ENCODE results near the gene RNF225. TPM values are rescaled to one million over a fixed set of nuclear protein-coding genes. Genes with fewer than 3 reads are reported as not detected.

RNF225 gene
- total and polyA plus RNA-seq, 9 of the 15 experiments (the other 6 are each of a cell fraction or from before 2014, with no cell fraction given) = 0.33 TPM; not detected in 8

DNA sequence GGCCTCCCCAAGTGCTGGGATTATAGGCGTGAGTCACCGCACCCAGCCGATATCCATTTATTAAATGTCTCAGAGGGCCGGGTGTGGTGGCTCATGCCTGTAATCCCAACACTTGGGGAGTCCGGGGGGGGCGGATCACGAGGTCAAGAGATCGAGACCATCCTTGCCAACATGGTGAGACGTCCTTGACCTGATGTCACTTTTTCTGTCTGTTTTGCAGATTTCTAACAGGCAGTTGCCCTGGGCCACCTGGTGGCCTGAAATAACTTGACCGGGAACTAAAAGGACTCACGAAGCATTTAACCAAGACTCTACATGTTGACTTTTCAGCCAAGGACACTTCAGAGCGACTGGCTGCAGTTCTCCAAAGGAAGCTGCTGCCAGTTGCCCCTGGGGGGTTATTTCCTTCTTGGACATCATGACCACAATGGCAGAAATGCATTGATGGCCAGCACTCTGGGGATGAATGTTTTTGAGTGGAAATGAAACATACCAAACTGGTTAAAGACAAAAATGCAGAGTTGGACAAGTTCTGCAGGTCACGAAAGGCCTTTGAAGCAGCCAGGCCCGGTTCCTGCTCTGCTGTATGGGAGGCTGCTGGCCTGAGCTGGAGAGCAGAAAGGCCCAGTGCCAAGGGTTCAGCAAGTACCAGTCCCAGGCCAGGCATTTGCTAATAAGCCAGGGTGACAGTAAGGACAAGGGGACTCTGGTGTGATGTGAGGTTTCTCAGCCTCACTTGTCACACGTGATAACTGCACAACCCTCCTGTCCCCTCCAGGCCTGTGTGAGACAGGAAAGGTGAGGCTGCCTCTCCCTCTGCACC is 22.9 kb upstream of the RNF225 start (continued):
- TF ChIP-seq, protein P1, sequence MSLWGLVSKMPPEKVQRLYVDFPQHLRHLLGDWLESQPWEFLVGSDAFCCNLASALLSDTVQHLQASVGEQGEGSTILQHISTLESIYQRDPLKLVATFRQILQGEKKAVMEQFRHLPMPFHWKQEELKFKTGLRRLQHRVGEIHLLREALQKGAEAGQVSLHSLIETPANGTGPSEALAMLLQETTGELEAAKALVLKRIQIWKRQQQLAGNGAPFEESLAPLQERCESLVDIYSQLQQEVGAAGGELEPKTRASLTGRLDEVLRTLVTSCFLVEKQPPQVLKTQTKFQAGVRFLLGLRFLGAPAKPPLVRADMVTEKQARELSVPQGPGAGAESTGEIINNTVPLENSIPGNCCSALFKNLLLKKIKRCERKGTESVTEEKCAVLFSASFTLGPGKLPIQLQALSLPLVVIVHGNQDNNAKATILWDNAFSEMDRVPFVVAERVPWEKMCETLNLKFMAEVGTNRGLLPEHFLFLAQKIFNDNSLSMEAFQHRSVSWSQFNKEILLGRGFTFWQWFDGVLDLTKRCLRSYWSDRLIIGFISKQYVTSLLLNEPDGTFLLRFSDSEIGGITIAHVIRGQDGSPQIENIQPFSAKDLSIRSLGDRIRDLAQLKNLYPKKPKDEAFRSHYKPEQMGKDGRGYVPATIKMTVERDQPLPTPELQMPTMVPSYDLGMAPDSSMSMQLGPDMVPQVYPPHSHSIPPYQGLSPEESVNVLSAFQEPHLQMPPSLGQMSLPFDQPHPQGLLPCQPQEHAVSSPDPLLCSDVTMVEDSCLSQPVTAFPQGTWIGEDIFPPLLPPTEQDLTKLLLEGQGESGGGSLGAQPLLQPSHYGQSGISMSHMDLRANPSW (CRISPR knock-in tag; IDR thresholded peaks at IDR 0.05) = no peak
- TF ChIP-seq, protein P2, sequence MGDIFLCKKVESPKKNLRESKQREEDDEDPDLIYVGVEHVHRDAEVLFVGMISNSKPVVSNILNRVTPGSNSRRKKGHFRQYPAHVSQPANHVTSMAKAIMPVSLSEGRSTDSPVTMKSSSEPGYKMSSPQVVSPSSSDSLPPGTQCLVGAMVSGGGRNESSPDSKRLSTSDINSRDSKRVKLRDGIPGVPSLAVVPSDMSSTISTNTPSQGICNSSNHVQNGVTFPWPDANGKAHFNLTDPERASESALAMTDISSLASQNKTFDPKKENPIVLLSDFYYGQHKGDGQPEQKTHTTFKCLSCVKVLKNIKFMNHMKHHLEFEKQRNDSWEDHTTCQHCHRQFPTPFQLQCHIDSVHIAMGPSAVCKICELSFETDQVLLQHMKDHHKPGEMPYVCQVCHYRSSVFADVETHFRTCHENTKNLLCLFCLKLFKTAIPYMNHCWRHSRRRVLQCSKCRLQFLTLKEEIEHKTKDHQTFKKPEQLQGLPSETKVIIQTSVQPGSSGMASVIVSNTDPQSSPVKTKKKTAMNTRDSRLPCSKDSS (IDR thresholded peaks at IDR 0.05; ENCODE audit: low read depth, partially characterized antibody) = no peak
- TF ChIP-seq GABPB2 (CRISPR knock-in tag; conservative IDR thresholded peaks at IDR 0.05) (no peak), PRMT5 (CRISPR knock-in tag; IDR thresholded peaks at IDR 0.05) (no peak), RBM14 (IDR thresholded peaks at IDR 0.05; ENCODE audit: borderline replicate concordance, insufficient read depth, low read depth, low read length) (no peak), ZNF316 (IDR thresholded peaks at IDR 0.05) (0 out of 2 replicates have a peak, but pooled peaks have one; percentile 23), RB1 (IDR thresholded peaks at IDR 0.05; ENCODE audit: low read depth) (no peak), ZNF263 (CRISPR knock-in tag; IDR thresholded peaks at IDR 0.05; ENCODE audit: borderline replicate concordance) (no peak), ZC3H11A (IDR thresholded peaks at IDR 0.05; ENCODE audit: low read depth, low read length) (no peak), NR4A1 (CRISPR knock-in tag; IDR thresholded peaks at IDR 0.05) (no peak), NR4A1 (tag; IDR thresholded peaks at IDR 0.05) (no peak), FOXJ2 (tag; IDR thresholded peaks at IDR 0.05) (no peak)
- TF ChIP-seq, protein P3, sequence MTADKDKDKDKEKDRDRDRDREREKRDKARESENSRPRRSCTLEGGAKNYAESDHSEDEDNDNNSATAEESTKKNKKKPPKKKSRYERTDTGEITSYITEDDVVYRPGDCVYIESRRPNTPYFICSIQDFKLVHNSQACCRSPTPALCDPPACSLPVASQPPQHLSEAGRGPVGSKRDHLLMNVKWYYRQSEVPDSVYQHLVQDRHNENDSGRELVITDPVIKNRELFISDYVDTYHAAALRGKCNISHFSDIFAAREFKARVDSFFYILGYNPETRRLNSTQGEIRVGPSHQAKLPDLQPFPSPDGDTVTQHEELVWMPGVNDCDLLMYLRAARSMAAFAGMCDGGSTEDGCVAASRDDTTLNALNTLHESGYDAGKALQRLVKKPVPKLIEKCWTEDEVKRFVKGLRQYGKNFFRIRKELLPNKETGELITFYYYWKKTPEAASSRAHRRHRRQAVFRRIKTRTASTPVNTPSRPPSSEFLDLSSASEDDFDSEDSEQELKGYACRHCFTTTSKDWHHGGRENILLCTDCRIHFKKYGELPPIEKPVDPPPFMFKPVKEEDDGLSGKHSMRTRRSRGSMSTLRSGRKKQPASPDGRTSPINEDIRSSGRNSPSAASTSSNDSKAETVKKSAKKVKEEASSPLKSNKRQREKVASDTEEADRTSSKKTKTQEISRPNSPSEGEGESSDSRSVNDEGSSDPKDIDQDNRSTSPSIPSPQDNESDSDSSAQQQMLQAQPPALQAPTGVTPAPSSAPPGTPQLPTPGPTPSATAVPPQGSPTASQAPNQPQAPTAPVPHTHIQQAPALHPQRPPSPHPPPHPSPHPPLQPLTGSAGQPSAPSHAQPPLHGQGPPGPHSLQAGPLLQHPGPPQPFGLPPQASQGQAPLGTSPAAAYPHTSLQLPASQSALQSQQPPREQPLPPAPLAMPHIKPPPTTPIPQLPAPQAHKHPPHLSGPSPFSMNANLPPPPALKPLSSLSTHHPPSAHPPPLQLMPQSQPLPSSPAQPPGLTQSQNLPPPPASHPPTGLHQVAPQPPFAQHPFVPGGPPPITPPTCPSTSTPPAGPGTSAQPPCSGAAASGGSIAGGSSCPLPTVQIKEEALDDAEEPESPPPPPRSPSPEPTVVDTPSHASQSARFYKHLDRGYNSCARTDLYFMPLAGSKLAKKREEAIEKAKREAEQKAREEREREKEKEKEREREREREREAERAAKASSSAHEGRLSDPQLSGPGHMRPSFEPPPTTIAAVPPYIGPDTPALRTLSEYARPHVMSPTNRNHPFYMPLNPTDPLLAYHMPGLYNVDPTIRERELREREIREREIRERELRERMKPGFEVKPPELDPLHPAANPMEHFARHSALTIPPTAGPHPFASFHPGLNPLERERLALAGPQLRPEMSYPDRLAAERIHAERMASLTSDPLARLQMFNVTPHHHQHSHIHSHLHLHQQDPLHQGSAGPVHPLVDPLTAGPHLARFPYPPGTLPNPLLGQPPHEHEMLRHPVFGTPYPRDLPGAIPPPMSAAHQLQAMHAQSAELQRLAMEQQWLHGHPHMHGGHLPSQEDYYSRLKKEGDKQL (CRISPR knock-in tag; IDR thresholded peaks at IDR 0.05; ENCODE audit: borderline replicate concordance) = no peak
- TF ChIP-seq, protein P4, sequence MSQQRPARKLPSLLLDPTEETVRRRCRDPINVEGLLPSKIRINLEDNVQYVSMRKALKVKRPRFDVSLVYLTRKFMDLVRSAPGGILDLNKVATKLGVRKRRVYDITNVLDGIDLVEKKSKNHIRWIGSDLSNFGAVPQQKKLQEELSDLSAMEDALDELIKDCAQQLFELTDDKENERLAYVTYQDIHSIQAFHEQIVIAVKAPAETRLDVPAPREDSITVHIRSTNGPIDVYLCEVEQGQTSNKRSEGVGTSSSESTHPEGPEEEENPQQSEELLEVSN (IDR thresholded peaks at IDR 0.05; ENCODE audit: borderline replicate concordance in 1 of 2, extremely low read depth in 1 of 2, insufficient read depth in 1 of 2, insufficient read length in 1 of 2, low read depth in 1 of 2, low read length in 1 of 2, poor library complexity in 1 of 2, severe bottlenecking in 1 of 2) = no peak
- TF ChIP-seq, protein P5, sequence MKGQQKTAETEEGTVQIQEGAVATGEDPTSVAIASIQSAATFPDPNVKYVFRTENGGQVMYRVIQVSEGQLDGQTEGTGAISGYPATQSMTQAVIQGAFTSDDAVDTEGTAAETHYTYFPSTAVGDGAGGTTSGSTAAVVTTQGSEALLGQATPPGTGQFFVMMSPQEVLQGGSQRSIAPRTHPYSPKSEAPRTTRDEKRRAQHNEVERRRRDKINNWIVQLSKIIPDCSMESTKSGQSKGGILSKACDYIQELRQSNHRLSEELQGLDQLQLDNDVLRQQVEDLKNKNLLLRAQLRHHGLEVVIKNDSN (CRISPR knock-in tag; IDR thresholded peaks at IDR 0.05) = no peak
